ENCODE measurements around the gene MME. TPM values are rescaled to one million over a fixed set of nuclear protein-coding genes. Genes with fewer than 3 reads are reported as not detected.

The MME gene
- total RNA-seq, 1 experiment from 2014 or later = 1.6 TPM

DNA sequence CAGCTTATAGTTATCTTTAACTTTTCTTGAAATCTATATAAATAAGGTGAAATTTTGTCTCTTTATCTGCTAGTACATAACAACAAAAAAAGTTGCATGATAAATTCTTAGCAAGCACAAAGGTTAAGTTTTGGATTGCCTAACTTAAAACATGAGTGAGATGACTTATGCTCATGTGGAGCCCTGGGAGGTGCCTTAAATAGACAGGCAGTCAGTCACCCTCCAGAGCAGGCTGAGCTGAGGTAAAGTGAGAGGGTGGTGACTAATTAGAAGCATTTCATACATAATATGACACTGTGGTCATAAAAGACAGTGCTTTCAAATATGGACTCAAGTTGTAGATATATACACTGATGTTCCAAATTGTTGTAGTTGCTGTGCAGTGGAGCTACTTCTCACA is 14.6 kb upstream of the MME start:
- peak; percentile 47 for DNase-seq (ENCODE audit: low read depth, low spot score)
- no peak for ATAC-seq
- Histone ChIP-seq H3K27me3 (ENCODE audit: control insufficient read depth, insufficient read depth, low read length) (no peaks in the 10 kb centered on the region), H3K9me3 (ENCODE audit: control insufficient read depth, insufficient read depth, low read depth, low read length) (no peaks in the 10 kb centered on the region), H3K27ac (ENCODE audit: low read length) (no peak overlapping the region), H3K36me3 (ENCODE audit: control insufficient read depth, insufficient read depth, low read length) (no peaks in the 10 kb centered on the region), H3K4me1 (ENCODE audit: control insufficient read depth, insufficient read depth, low read length) (no peaks in the 10 kb centered on the region), H3K4me3 (ENCODE audit: low read depth in 2 of 2, low read length in 2 of 2) (no peak overlapping the region)
- BruUV-seq (replicated peaks) = no TSS peak
- ChIA-PET CTCF (no interaction called here), POLR2A (no interaction called here)
- TF ChIP-seq, protein P1, sequence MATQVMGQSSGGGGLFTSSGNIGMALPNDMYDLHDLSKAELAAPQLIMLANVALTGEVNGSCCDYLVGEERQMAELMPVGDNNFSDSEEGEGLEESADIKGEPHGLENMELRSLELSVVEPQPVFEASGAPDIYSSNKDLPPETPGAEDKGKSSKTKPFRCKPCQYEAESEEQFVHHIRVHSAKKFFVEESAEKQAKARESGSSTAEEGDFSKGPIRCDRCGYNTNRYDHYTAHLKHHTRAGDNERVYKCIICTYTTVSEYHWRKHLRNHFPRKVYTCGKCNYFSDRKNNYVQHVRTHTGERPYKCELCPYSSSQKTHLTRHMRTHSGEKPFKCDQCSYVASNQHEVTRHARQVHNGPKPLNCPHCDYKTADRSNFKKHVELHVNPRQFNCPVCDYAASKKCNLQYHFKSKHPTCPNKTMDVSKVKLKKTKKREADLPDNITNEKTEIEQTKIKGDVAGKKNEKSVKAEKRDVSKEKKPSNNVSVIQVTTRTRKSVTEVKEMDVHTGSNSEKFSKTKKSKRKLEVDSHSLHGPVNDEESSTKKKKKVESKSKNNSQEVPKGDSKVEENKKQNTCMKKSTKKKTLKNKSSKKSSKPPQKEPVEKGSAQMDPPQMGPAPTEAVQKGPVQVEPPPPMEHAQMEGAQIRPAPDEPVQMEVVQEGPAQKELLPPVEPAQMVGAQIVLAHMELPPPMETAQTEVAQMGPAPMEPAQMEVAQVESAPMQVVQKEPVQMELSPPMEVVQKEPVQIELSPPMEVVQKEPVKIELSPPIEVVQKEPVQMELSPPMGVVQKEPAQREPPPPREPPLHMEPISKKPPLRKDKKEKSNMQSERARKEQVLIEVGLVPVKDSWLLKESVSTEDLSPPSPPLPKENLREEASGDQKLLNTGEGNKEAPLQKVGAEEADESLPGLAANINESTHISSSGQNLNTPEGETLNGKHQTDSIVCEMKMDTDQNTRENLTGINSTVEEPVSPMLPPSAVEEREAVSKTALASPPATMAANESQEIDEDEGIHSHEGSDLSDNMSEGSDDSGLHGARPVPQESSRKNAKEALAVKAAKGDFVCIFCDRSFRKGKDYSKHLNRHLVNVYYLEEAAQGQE (IDR thresholded peaks at IDR 0.05; ENCODE audit: insufficient read depth in 1 of 2, low read depth in 2 of 2, low read length in 1 of 2) = no peak
- TF ChIP-seq, protein P2, sequence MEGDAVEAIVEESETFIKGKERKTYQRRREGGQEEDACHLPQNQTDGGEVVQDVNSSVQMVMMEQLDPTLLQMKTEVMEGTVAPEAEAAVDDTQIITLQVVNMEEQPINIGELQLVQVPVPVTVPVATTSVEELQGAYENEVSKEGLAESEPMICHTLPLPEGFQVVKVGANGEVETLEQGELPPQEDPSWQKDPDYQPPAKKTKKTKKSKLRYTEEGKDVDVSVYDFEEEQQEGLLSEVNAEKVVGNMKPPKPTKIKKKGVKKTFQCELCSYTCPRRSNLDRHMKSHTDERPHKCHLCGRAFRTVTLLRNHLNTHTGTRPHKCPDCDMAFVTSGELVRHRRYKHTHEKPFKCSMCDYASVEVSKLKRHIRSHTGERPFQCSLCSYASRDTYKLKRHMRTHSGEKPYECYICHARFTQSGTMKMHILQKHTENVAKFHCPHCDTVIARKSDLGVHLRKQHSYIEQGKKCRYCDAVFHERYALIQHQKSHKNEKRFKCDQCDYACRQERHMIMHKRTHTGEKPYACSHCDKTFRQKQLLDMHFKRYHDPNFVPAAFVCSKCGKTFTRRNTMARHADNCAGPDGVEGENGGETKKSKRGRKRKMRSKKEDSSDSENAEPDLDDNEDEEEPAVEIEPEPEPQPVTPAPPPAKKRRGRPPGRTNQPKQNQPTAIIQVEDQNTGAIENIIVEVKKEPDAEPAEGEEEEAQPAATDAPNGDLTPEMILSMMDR (IDR thresholded peaks at IDR 0.05) = no peak
- TF ChIP-seq SIN3A (IDR thresholded peaks at IDR 0.05; ENCODE audit: borderline replicate concordance, insufficient read depth, low read depth, low read length) (no peak), TCF7L2 (IDR thresholded peaks at IDR 0.05; ENCODE audit: low read depth, low read length) (no peak), POLR2AphosphoS5 (IDR thresholded peaks at IDR 0.05; ENCODE audit: low read depth, low read length) (no peak)
- in situ Hi-C loops (cut with HindIII; ENCODE audit: low pct_unique_long_range_greater_than_20kb, low sequenced_read_pairs) = no loop called here
- intact Hi-C loops (cut with micrococcal nuclease; ENCODE audit: unreplicated experiment) = no loop called here

GRCh38 chr3:155069729-155070128 is 10.4 kb upstream of the MME start:
- BruUV-seq (replicated peaks) = no TSS peak
- Histone ChIP-seq H3K27me3 (ENCODE audit: control insufficient read depth, insufficient read depth, low read length) (no peaks in the 10 kb centered on the region), H3K27ac (ENCODE audit: low read length) (no peak overlapping the region), H3K4me3 (ENCODE audit: low read depth in 2 of 2, low read length in 2 of 2) (no peak overlapping the region), H3K4me1 (ENCODE audit: control insufficient read depth, insufficient read depth, low read length) (no peaks in the 10 kb centered on the region), H3K36me3 (ENCODE audit: control insufficient read depth, insufficient read depth, low read length) (no peaks in the 10 kb centered on the region), H3K9me3 (ENCODE audit: control insufficient read depth, insufficient read depth, low read depth, low read length) (peaks cover under 1% of the 10 kb centered on the region; the same call in 1 of the 2 replicates)
- DNase-seq (ENCODE audit: low read depth, low spot score) = no peak
- ChIA-PET POLR2A (no interaction called here), CTCF (no interaction called here)
- no peak for ATAC-seq
- intact Hi-C loops (cut with micrococcal nuclease; ENCODE audit: unreplicated experiment) (no loop called here), in situ Hi-C loops (cut with HindIII; ENCODE audit: low pct_unique_long_range_greater_than_20kb, low sequenced_read_pairs) (no loop called here)
- TF ChIP-seq TCF7L2 (IDR thresholded peaks at IDR 0.05; ENCODE audit: low read depth, low read length) (no peak), POLR2AphosphoS5 (IDR thresholded peaks at IDR 0.05; ENCODE audit: low read depth, low read length) (no peak), SIN3A (IDR thresholded peaks at IDR 0.05; ENCODE audit: borderline replicate concordance, insufficient read depth, low read depth, low read length) (no peak)
- TF ChIP-seq, protein P1 (IDR thresholded peaks at IDR 0.05; ENCODE audit: insufficient read depth in 1 of 2, low read depth in 2 of 2, low read length in 1 of 2) = no peak
- TF ChIP-seq, protein P2 (IDR thresholded peaks at IDR 0.05) = no peak

All from Panc1 (cell line).